HFFc6 (cell line): ENCODE data around the gene DNAJC16. TPM values are rescaled to one million over a fixed set of nuclear protein-coding genes. Genes with fewer than 3 reads are reported as not detected.

Experiments
- DNase-seq: peaks from one replicate; pipeline ENCODE4 v3.0.0-alpha.2; 2018
- H3K27ac Mint-ChIP-seq: 2 replicates; pipeline ENCODE4 v1.8.0; 2020; ENCODE audit warnings: mild to moderate bottlenecking, mixed read lengths
- H3K27me3 Mint-ChIP-seq: 2 replicates; pipeline ENCODE4 v1.8.0; 2021; ENCODE audit warnings: mild to moderate bottlenecking, moderate library complexity, mixed read lengths; ENCODE audit not compliant: insufficient read depth
- H3K36me3 Mint-ChIP-seq: 2 replicates; pipeline ENCODE4 v1.8.0; 2021; ENCODE audit warnings: low read depth, mixed read lengths
- H3K4me1 Mint-ChIP-seq: 2 replicates; pipeline ENCODE4 v1.8.0; 2020; ENCODE audit warnings: low read depth, mixed read lengths
- H3K4me3 Mint-ChIP-seq: 2 replicates; pipeline ENCODE4 v1.8.0; 2020; ENCODE audit warnings: mild to moderate bottlenecking, moderate library complexity, mixed read lengths
- H3K9me3 Mint-ChIP-seq: 2 replicates; pipeline ENCODE4 v1.8.0; 2020; ENCODE audit warnings: mild to moderate bottlenecking, mixed read lengths
- CTCF ChIP-seq: fragments of 200-600 bp; sonication (generic); IDR thresholded peaks from 2 replicates; pipeline ENCODE4 v1.5.0; 2021; ENCODE audit warnings: antibody characterized with exemption, mild to moderate bottlenecking
- total RNA-seq, 6 experiments: library from RNA; stranded (reverse); fragmentation: NEBNext Ultra II Directional; extraction: Animal tissue kit (Norgen Biotek cat#: 25700); gene quantifications; 2 replicates in 1 of 6; 3 replicates in 5 of 6; pipeline ENCODE4 v1.2.3, GENCODE V29; 2021

DNAJC16 gene
- total RNA-seq, 6 experiments from 2014 or later = 21.5 to 26.5 (median 22.8) TPM

- no peaks in the 10 kb centered on the region for H3K9me3 Mint-ChIP-seq
- DNase-seq = no peak
- TF ChIP-seq CTCF = no peak
- H3K27me3 Mint-ChIP-seq = no peaks in the 10 kb centered on the region; the same call in 1 of the 2 replicates
- no peak overlapping the region for H3K27ac Mint-ChIP-seq
- H3K4me3 Mint-ChIP-seq = no peak overlapping the region
- H3K36me3 Mint-ChIP-seq = peaks cover 12% of the 10 kb centered on the region
- H3K4me1 Mint-ChIP-seq = no peaks in the 10 kb centered on the region
Observed at GRCh38 chr1:15492596-15492995, 34.1 kb upstream of the DNAJC16 start.

GRCh38 chr1:15493869-15494390 is 32.7 kb upstream of the DNAJC16 start:
- Mint-ChIP-seq H3K27me3 (no peaks in the 10 kb centered on the region; the same call in 1 of the 2 replicates), H3K4me3 (no peak overlapping the region), H3K36me3 (peaks cover 12% of the 10 kb centered on the region), H3K4me1 (no peaks in the 10 kb centered on the region), H3K27ac (no peak overlapping the region), H3K9me3 (no peaks in the 10 kb centered on the region)
- no peak for DNase-seq
- TF ChIP-seq CTCF = no peak

GRCh38 chr1:15500184-15501178 is 26.2 kb upstream of the DNAJC16 start:
- Mint-ChIP-seq H3K9me3 (no peaks in the 10 kb centered on the region), H3K27me3 (no peaks in the 10 kb centered on the region), H3K27ac (no peak overlapping the region), H3K4me1 (no peaks in the 10 kb centered on the region), H3K36me3 (peaks cover 6% of the 10 kb centered on the region; the same call in 1 of the 2 replicates), H3K4me3 (no peak overlapping the region)
- TF ChIP-seq CTCF = no peak
- no peak for DNase-seq

GRCh38 chr1:15501208-15502032 is 25.2 kb upstream of the DNAJC16 start:
- Mint-ChIP-seq H3K4me1 (no peaks in the 10 kb centered on the region), H3K36me3 (peaks cover under 1% of the 10 kb centered on the region; the same call in 1 of the 2 replicates), H3K9me3 (no peaks in the 10 kb centered on the region), H3K27ac (no peak overlapping the region), H3K4me3 (no peak overlapping the region), H3K27me3 (no peaks in the 10 kb centered on the region)
- peak; percentile 92 for TF ChIP-seq CTCF
- no peak for DNase-seq

GRCh38 chr1:15504436-15504835 is 22.2 kb upstream of the DNAJC16 start:
- Mint-ChIP-seq H3K9me3 (no peaks in the 10 kb centered on the region), H3K4me3 (no peak overlapping the region), H3K36me3 (no peaks in the 10 kb centered on the region)

More at GRCh38 chr1:15504436-15504835, 22.2 kb upstream of the DNAJC16 start:
- TF ChIP-seq CTCF = no peak
- DNase-seq = no peak
- no peaks in the 10 kb centered on the region for H3K27me3 Mint-ChIP-seq
- H3K4me1 Mint-ChIP-seq = no peaks in the 10 kb centered on the region
- no peak overlapping the region for H3K27ac Mint-ChIP-seq
